ENCODE results near the gene TRAPPC12.
"Not testable (repeated sequence)": the region's sequence is repeated elsewhere in the genome, so short reads cannot be mapped to it uniquely, and the experiment has no call there.

Gene TRAPPC12

DNA sequence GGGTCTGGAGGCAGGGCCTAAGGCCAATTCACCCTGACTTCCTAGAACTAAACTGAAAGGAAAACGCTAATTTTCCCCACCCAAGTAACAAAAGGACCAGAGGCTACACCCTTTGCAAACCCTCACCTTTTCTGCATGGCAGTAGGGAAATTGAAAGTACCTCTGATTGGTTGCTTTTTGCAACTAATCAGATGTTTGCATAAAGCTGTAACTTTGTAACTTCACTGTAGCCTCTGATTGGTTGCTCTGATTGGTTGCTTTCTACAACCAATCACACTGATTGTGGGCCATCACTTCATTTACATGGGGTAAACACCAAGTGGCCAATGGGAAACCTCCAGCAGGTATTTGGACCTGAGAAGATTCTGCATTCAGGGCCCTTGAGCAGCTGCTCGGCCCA, 22.7 kb upstream of the TRAPPC12 start (continued):
- TF ChIP-seq, protein P1, sequence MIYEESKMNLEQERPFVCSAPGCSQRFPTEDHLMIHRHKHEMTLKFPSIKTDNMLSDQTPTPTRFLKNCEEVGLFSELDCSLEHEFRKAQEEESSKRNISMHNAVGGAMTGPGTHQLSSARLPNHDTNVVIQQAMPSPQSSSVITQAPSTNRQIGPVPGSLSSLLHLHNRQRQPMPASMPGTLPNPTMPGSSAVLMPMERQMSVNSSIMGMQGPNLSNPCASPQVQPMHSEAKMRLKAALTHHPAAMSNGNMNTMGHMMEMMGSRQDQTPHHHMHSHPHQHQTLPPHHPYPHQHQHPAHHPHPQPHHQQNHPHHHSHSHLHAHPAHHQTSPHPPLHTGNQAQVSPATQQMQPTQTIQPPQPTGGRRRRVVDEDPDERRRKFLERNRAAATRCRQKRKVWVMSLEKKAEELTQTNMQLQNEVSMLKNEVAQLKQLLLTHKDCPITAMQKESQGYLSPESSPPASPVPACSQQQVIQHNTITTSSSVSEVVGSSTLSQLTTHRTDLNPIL (CRISPR knock-in tag; IDR thresholded peaks at IDR 0.05; ENCODE audit: low read depth) = no peak

DNA sequence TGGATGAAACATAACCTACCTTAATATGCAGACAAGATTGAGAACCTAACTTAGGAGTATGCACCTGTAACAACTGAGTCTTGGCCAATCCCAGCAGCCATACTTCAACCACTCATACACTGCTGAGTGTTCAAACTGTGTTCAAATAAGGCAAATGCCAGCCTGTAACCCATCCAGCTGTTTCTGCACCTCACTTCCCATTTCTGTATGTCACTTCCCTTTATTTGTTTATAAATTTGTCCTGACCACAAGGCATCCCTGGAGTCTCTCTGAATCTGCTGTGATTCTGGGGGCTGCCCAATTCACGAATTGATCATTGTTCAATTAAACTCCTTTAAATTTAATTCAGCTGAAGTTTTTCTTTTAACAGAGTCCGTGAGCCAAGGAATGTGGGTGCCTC, 22.0 kb upstream of the TRAPPC12 start:
- ATAC-seq = not testable (repeated sequence)

DNA sequence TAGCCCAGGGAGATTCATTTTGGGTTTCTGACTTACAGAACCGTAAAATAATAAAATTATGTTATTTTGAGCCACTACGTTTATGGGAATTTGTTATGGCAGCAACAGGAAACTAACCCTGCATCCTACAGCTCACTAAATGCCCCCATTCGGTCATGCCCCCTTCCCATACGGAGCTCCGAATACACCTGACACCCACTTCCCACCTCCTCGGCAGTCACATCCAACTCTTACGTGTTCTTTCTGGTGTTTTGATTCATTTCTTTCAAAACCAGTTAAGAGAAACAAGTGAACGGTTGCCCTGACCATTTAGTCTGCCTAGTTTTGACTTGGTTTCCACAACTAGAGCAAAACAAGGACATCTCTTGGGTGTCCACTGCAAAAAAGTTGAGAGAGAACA, 21.6 kb upstream of the TRAPPC12 start:
- TF ChIP-seq ZFP3 (CRISPR knock-in tag; IDR thresholded peaks at IDR 0.05) (no peak), ISL1 (CRISPR knock-in tag; IDR thresholded peaks at IDR 0.05) (no peak), ESRRG (CRISPR knock-in tag; IDR thresholded peaks at IDR 0.05) (no peak), TCF4 (CRISPR knock-in tag; IDR thresholded peaks at IDR 0.05; ENCODE audit: borderline replicate concordance) (no peak), ARNTL (CRISPR knock-in tag; IDR thresholded peaks at IDR 0.05; ENCODE audit: borderline replicate concordance, low read depth) (no peak), BACH2 (CRISPR knock-in tag; IDR thresholded peaks at IDR 0.05; ENCODE audit: borderline replicate concordance) (no peak), SNAI2 (CRISPR knock-in tag; IDR thresholded peaks at IDR 0.05) (no peak), ZNF8 (CRISPR knock-in tag; IDR thresholded peaks at IDR 0.05) (no peak)
- TF ChIP-seq, protein P2, sequence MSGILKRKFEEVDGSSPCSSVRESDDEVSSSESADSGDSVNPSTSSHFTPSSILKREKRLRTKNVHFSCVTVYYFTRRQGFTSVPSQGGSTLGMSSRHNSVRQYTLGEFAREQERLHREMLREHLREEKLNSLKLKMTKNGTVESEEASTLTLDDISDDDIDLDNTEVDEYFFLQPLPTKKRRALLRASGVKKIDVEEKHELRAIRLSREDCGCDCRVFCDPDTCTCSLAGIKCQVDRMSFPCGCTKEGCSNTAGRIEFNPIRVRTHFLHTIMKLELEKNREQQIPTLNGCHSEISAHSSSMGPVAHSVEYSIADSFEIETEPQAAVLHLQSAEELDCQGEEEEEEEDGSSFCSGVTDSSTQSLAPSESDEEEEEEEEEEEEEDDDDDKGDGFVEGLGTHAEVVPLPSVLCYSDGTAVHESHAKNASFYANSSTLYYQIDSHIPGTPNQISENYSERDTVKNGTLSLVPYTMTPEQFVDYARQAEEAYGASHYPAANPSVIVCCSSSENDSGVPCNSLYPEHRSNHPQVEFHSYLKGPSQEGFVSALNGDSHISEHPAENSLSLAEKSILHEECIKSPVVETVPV (CRISPR knock-in tag; IDR thresholded peaks at IDR 0.05) = no peak
- TF ChIP-seq, protein P3, sequence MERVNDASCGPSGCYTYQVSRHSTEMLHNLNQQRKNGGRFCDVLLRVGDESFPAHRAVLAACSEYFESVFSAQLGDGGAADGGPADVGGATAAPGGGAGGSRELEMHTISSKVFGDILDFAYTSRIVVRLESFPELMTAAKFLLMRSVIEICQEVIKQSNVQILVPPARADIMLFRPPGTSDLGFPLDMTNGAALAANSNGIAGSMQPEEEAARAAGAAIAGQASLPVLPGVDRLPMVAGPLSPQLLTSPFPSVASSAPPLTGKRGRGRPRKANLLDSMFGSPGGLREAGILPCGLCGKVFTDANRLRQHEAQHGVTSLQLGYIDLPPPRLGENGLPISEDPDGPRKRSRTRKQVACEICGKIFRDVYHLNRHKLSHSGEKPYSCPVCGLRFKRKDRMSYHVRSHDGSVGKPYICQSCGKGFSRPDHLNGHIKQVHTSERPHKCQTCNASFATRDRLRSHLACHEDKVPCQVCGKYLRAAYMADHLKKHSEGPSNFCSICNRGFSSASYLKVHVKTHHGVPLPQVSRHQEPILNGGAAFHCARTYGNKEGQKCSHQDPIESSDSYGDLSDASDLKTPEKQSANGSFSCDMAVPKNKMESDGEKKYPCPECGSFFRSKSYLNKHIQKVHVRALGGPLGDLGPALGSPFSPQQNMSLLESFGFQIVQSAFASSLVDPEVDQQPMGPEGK (CRISPR knock-in tag; IDR thresholded peaks at IDR 0.05; ENCODE audit: borderline replicate concordance) = no peak
- ATAC-seq = no peak

DNA sequence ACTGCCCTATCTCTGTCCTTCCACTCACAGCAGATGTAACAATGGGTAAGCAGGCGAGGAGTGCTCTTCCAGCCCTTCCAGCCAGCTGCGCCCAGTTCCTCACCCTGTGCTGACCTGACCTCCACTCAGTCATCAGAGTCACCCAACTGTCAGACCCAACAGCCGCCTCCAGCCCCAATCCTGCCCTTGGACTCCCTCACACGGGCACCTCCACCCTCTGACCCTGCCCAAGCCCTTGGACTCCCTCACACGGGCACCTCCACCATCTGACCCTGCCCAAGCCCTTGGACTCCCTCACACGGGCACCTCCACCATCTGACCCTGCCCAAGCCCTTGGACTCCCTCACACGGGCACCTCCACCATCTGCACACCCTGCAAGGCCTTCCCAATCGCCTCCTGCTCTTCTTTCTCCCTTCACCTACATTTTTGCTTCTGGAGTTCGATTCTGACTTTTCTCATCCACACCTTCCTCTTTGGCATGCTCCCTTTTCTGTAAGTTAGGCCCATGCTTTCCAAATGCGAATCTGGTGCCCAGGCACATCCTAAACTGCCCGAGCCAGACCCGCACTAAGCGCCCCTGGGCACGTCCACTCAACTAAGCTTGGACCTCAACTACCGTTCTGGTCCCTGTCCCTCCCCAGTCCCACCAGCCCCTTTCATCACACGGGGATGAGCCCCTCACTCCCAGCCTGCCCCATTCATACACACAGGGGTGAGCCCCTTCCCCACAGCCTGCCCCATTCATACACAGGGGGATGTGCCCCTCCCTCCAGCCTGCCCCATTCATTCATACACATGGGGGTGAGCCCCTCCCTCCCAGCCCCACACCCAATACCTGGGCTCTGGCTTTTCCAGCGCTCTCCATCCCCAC, 17.7 kb upstream of the TRAPPC12 start:
- TF ChIP-seq TCF4 (CRISPR knock-in tag; IDR thresholded peaks at IDR 0.05; ENCODE audit: borderline replicate concordance) (no peak), ARNTL (CRISPR knock-in tag; IDR thresholded peaks at IDR 0.05; ENCODE audit: borderline replicate concordance, low read depth) (no peak), OSR1 (CRISPR knock-in tag; IDR thresholded peaks at IDR 0.05) (no peak), RARB (CRISPR knock-in tag; IDR thresholded peaks at IDR 0.05) (no peak), BACH2 (CRISPR knock-in tag; IDR thresholded peaks at IDR 0.05; ENCODE audit: borderline replicate concordance) (no peak)
- TF ChIP-seq, protein P4, sequence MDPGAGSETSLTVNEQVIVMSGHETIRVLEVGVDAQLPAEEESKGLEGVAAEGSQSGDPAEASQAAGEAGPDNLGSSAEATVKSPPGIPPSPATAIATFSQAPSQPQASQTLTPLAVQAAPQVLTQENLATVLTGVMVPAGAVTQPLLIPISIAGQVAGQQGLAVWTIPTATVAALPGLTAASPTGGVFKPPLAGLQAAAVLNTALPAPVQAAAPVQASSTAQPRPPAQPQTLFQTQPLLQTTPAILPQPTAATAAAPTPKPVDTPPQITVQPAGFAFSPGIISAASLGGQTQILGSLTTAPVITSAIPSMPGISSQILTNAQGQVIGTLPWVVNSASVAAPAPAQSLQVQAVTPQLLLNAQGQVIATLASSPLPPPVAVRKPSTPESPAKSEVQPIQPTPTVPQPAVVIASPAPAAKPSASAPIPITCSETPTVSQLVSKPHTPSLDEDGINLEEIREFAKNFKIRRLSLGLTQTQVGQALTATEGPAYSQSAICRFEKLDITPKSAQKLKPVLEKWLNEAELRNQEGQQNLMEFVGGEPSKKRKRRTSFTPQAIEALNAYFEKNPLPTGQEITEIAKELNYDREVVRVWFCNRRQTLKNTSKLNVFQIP (CRISPR knock-in tag; IDR thresholded peaks at IDR 0.05; ENCODE audit: borderline replicate concordance, low read depth) = no peak
- TF ChIP-seq, protein P1 (CRISPR knock-in tag; IDR thresholded peaks at IDR 0.05; ENCODE audit: low read depth) = no peak
- TF ChIP-seq, protein P5, sequence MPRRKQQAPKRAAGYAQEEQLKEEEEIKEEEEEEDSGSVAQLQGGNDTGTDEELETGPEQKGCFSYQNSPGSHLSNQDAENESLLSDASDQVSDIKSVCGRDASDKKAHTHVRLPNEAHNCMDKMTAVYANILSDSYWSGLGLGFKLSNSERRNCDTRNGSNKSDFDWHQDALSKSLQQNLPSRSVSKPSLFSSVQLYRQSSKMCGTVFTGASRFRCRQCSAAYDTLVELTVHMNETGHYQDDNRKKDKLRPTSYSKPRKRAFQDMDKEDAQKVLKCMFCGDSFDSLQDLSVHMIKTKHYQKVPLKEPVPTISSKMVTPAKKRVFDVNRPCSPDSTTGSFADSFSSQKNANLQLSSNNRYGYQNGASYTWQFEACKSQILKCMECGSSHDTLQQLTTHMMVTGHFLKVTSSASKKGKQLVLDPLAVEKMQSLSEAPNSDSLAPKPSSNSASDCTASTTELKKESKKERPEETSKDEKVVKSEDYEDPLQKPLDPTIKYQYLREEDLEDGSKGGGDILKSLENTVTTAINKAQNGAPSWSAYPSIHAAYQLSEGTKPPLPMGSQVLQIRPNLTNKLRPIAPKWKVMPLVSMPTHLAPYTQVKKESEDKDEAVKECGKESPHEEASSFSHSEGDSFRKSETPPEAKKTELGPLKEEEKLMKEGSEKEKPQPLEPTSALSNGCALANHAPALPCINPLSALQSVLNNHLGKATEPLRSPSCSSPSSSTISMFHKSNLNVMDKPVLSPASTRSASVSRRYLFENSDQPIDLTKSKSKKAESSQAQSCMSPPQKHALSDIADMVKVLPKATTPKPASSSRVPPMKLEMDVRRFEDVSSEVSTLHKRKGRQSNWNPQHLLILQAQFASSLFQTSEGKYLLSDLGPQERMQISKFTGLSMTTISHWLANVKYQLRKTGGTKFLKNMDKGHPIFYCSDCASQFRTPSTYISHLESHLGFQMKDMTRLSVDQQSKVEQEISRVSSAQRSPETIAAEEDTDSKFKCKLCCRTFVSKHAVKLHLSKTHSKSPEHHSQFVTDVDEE (CRISPR knock-in tag; IDR thresholded peaks at IDR 0.05) = no peak
- no peak for ATAC-seq

All from SK-N-SH treated with all-trans-retinoic acid at 6 μM for 48 hours (cell line).